Panc1 (cell line): ENCODE data around the gene CCDC159. TPM values are rescaled to one million over a fixed set of nuclear protein-coding genes. Genes with fewer than 3 reads are reported as not detected.
"Not testable (repeated sequence)": the region's sequence is repeated elsewhere in the genome, so short reads cannot be mapped to it uniquely, and the experiment has no call there.

Experiments
- ATAC-seq: fragments of 200-7000 bp; cut with Tn5 transposase; 2 replicates; pipeline ENCODE4 v1.9.1; 2020; ENCODE audit warnings: mild to moderate bottlenecking, moderate library complexity
- BruUV-seq: library from RNA; stranded (reverse); fragments of 400-500 nt; replicated peaks from 2 replicates; lab custom pipeline; 2021; lab: Mats Ljungman, UMichigan
- CTCF ChIA-PET: fragments of 300-600 bp; sonication (Branson Sonifier 250); formaldehyde crosslinking; loops from one replicate; lab custom pipeline; 2022; ENCODE audit warnings: antibody characterized with exemption; lab: Charles Lee
- POLR2A ChIA-PET: fragments of 300-600 bp; sonication (Branson Sonifier 250); formaldehyde crosslinking; loops from one replicate; lab custom pipeline; 2022; ENCODE audit warnings: antibody characterized with exemption; lab: Charles Lee
- DNase-seq: peaks from one replicate; pipeline ENCODE4 v3.0.0-alpha.2; 2010; ENCODE audit warnings: low read depth, low spot score
- H3K27ac ChIP-seq: 2 replicates; pipeline ENCODE4 v1.5.1; 2011; ENCODE audit warnings: mild to moderate bottlenecking, low read length, inconsistent platforms
- H3K27me3 ChIP-seq: fragments of 200-500 bp; sonication (Bioruptor generic); 2 replicates; pipeline ENCODE4 v1.6.0; 2014; ENCODE audit warnings: low read length, inconsistent platforms; ENCODE audit not compliant: control insufficient read depth, insufficient read depth
- H3K36me3 ChIP-seq: fragments of 200-500 bp; sonication (Bioruptor generic); 2 replicates; pipeline ENCODE4 v1.5.1; 2014; ENCODE audit warnings: inconsistent platforms, mild to moderate bottlenecking, low read length, moderate library complexity; ENCODE audit not compliant: control insufficient read depth, insufficient read depth
- H3K4me1 ChIP-seq: 2 replicates; pipeline ENCODE4 v1.5.1; 2011; ENCODE audit warnings: inconsistent platforms, mild to moderate bottlenecking, low read length, moderate library complexity; ENCODE audit not compliant: control insufficient read depth, insufficient read depth
- H3K4me3 ChIP-seq, 2 experiments: 2 replicates each; pipeline ENCODE4 v1.5.1; 2011 to 2012; ENCODE audit warnings: low read depth in 2 of 2, low read length in 2 of 2, mild to moderate bottlenecking in 2 of 2, inconsistent platforms in 1 of 2, moderate library complexity in 1 of 2
- H3K9me3 ChIP-seq: fragments of 200-500 bp; sonication (Bioruptor generic); 2 replicates; pipeline ENCODE4 v1.5.1; 2014; ENCODE audit warnings: low read depth, mild to moderate bottlenecking, inconsistent platforms, low read length, moderate library complexity; ENCODE audit not compliant: control insufficient read depth, insufficient read depth
- CTCF ChIP-seq: fragments of 450-650 bp; IDR thresholded peaks from 2 replicates; pipeline ENCODE4 v1.5.1; 2017; ENCODE audit warnings: mild to moderate bottlenecking
- POLR2AphosphoS5 ChIP-seq: IDR thresholded peaks from 2 replicates; pipeline ENCODE4 v1.6.1; 2012; ENCODE audit warnings: mild to moderate bottlenecking, low read depth, low read length, moderate library complexity
- REST ChIP-seq, 2 experiments: IDR thresholded peaks; 2 replicates each; pipeline ENCODE4 v1.6.1; 2011 to 2012; ENCODE audit warnings: low read depth in 2 of 2, control low read depth in 1 of 2, low read length in 1 of 2, mild to moderate bottlenecking in 1 of 2, moderate library complexity in 1 of 2; ENCODE audit not compliant: insufficient read depth in 1 of 2
- SIN3A ChIP-seq: IDR thresholded peaks from 2 replicates; pipeline ENCODE4 v1.6.1; 2012; ENCODE audit warnings: low read depth, mild to moderate bottlenecking, low read length, moderate library complexity, borderline replicate concordance; ENCODE audit not compliant: insufficient read depth
- in situ Hi-C: cut with HindIII; loops from 2 replicates; pipeline ENCODE4 v1.10.0; 2016; ENCODE audit warnings: low sequenced_read_pairs, low pct_unique_long_range_greater_than_20kb
- intact Hi-C: fragments of 100-400 bp; cut with micrococcal nuclease; formaldehyde crosslinking; loops from one replicate; pipeline ENCODE4 v1.10.0; 2022; ENCODE audit not compliant: unreplicated experiment
- total RNA-seq: library from RNA; stranded (reverse); gene quantifications from one replicate; pipeline ENCODE4 v1.2.1, GENCODE V29; 2021; ENCODE audit not compliant: unreplicated experiment

Gene CCDC159
- total RNA-seq, 1 experiment from 2014 or later = 46.6 TPM

- TF ChIP-seq CTCF (no peak), REST (IDR thresholded peaks at IDR 0.05; ENCODE audit: insufficient read depth in 1 of 2, low read depth in 2 of 2, low read length in 1 of 2) (no peak), POLR2AphosphoS5 (no peak), SIN3A (no peak)
- no peak for ATAC-seq
These were observed 40.0 kb upstream of the CCDC159 start for GRCh38 chr19:11306337-11306736.

GRCh38 chr19:11320278-11320995 is 25.9 kb upstream of the CCDC159 start:
- in situ Hi-C loops = loop anchor here (25.0 kb wide), 1 partner anchor 242 kb away; the partner anchor contains the start of gene ELOF1
- POLR2A ChIA-PET, H3K27me3 ChIP-seq, DNase-seq, H3K9me3 ChIP-seq, H3K27ac ChIP-seq, intact Hi-C loops, BruUV-seq, ATAC-seq, H3K36me3 ChIP-seq, H3K4me3 ChIP-seq: not testable (repeated sequence)
- CTCF ChIA-PET = interaction anchor here (0.6 kb wide), 1 partner anchor 22 kb away, joined by 3 read pairs; no protein-coding TSS in a partner anchor
- peaks cover 15% of the 10 kb centered on the region for H3K4me1 ChIP-seq

More at GRCh38 chr19:11306337-11306736, 40.0 kb upstream of the CCDC159 start:
- in situ Hi-C loops = loop anchor here (25.0 kb wide), 1 partner anchor 256 kb away; the partner anchor contains the start of gene ELOF1
- H3K9me3 ChIP-seq = no peaks in the 10 kb centered on the region
- H3K27ac ChIP-seq = no peak overlapping the region
- H3K4me3 ChIP-seq = no peak overlapping the region
- no peaks in the 10 kb centered on the region for H3K36me3 ChIP-seq
- H3K27me3 ChIP-seq = no peaks in the 10 kb centered on the region
- DNase-seq = no peak
- ChIA-PET CTCF (no interaction called here), POLR2A (no interaction called here)
- H3K4me1 ChIP-seq = no peaks in the 10 kb centered on the region
- no TSS peak for BruUV-seq
- intact Hi-C loops = no loop called here
